Tibial nerve (tissue), 4 donors: ENCODE data around the gene RAB40B. TPM values are rescaled to one million over a fixed set of nuclear protein-coding genes. Genes with fewer than 3 reads are reported as not detected.
A peak's percentile ranks its signal among the peaks of the same experiment; 100 is the strongest.

ENCODE experiments used
- DNase-seq, 2 donors: peaks; one replicate each; pipeline ENCODE4 v3.0.0-alpha.2; 2019; ENCODE audit warnings: low spot score in 2 of 2
- H3K27ac ChIP-seq, 4 donors: fragments of 200-600 bp; sonication (generic) in 3 of 4; one replicate each; pipeline ENCODE4 v1.5.1; 2017 to 2019; ENCODE audit warnings: mild to moderate bottlenecking in 1 of 4
- H3K27me3 ChIP-seq, 2 donors: fragments of 200-600 bp; sonication (generic) in 1 of 2; one replicate each; pipeline versions ENCODE4 v1.5.1 to v1.6.0; 2017 to 2019
- H3K36me3 ChIP-seq, 3 donors: fragments of 200-600 bp; sonication (generic); one replicate each; pipeline ENCODE4 v1.5.1; 2018 to 2019
- H3K4me1 ChIP-seq, 4 donors: fragments of 200-600 bp; sonication (generic) in 3 of 4; one replicate each; pipeline ENCODE4 v1.5.1; 2017 to 2019
- H3K4me3 ChIP-seq, 4 donors: fragments of 200-600 bp; sonication (generic) in 3 of 4; one replicate each; pipeline ENCODE4 v1.5.1; 2017 to 2019; ENCODE audit warnings: mild to moderate bottlenecking in 1 of 4, moderate library complexity in 1 of 4
- H3K9me3 ChIP-seq, 4 donors: fragments of 200-600 bp; sonication (generic) in 3 of 4; one replicate each; pipeline ENCODE4 v1.5.1; 2017 to 2019
- CTCF ChIP-seq, 5 experiments: fragments of 200-600 bp in 3 of 5; fragments of 450-650 bp in 2 of 5; sonication (generic) in 3 of 5; IDR thresholded peaks; one replicate each; pipeline ENCODE4 v1.5.1; 2016 to 2019; ENCODE audit warnings: antibody characterized with exemption in 5 of 5, mild to moderate bottlenecking in 3 of 5, moderate library complexity in 2 of 5
- EP300 ChIP-seq, 2 donors: sonication (generic); formaldehyde crosslinking; IDR thresholded peaks; one replicate each; pipeline ENCODE4 v1.6.1; 2017; ENCODE audit warnings: antibody characterized with exemption in 2 of 2, mild to moderate bottlenecking in 1 of 2
- POLR2A ChIP-seq, 2 donors: fragments of 450-650 bp; IDR thresholded peaks; one replicate each; pipeline ENCODE4 v1.6.1; 2017; ENCODE audit warnings: antibody characterized with exemption in 2 of 2, mild to moderate bottlenecking in 2 of 2, moderate library complexity in 2 of 2
- WGBS, 2 donors: methylation state at CpG; one replicate each; pipeline ENCODE4 v1.1.5; 2018; 5-methylcytosine and 5-hydroxymethylcytosine counted together
- total RNA-seq, 4 donors: library from RNA; depleted of rRNA; stranded (reverse); fragments of >200 nt; gene quantifications; one replicate each; pipeline ENCODE4 v1.1.0, GENCODE V29; 2016

Gene RAB40B
- total RNA-seq, 4 donors from 2014 or later: 27.3 to 39.0 (median 36.7) TPM

- Histone ChIP-seq H3K4me1 (peaks cover 0 to 6% (median 2%) of the 10 kb centered on the region in 4 donors), H3K4me3 (no peak overlapping the region), H3K9me3 (peaks cover 0 to 15% (median 5%) of the 10 kb centered on the region in 4 donors), H3K27ac (peak overlapping the region in 1 of 4 donors; percentile 75), H3K27me3 (no peaks in the 10 kb centered on the region), H3K36me3 (peaks cover 0 to 9% (median 0%) of the 10 kb centered on the region in 3 donors)
- TF ChIP-seq EP300 (IDR thresholded peaks at IDR 0.05) (no peak), CTCF (IDR thresholded peaks at IDR 0.05) (no peak), POLR2A (IDR thresholded peaks at IDR 0.05) (no peak)
- 90 to 92% methylated on average over 11 to 12 of the region's 12 CpGs for WGBS, 2 donors
- no peak for DNase-seq
Measured at GRCh38 chr17:82685291-82685690, 13.2 kb downstream of the RAB40B start.

- no peak for DNase-seq
Measured at GRCh38 chr17:82684228-82684841, 14.2 kb downstream of the RAB40B start.

GRCh38 chr17:82683534-82683933 is 15.0 kb downstream of the RAB40B start:
- TF ChIP-seq CTCF (IDR thresholded peaks at IDR 0.05): no peak
- no peak for TF ChIP-seq EP300 (IDR thresholded peaks at IDR 0.05)
- TF ChIP-seq POLR2A (IDR thresholded peaks at IDR 0.05): no peak
- Histone ChIP-seq H3K4me3 (no peak overlapping the region), H3K27ac (peak overlapping the region in 1 of 4 donors; percentile 36), H3K27me3 (no peaks in the 10 kb centered on the region), H3K9me3 (peaks cover 0 to 15% (median 5%) of the 10 kb centered on the region in 4 donors), H3K4me1 (peaks cover 0 to 3% (median 0%) of the 10 kb centered on the region in 4 donors), H3K36me3 (peaks cover 0 to 9% (median 0%) of the 10 kb centered on the region in 3 donors)
- 88 to 94% methylated on average over 1 of the region's 1 CpG for WGBS, 2 donors
- no peak for DNase-seq

More at GRCh38 chr17:82684228-82684841, 14.2 kb downstream of the RAB40B start:
- Histone ChIP-seq H3K27me3 (no peaks in the 10 kb centered on the region), H3K36me3 (peaks cover 0 to 9% (median 0%) of the 10 kb centered on the region in 3 donors), H3K4me3 (no peak overlapping the region), H3K27ac (no peak overlapping the region), H3K9me3 (peaks cover 0 to 15% (median 5%) of the 10 kb centered on the region in 4 donors), H3K4me1 (peaks cover 0 to 3% (median 0%) of the 10 kb centered on the region in 4 donors)
- TF ChIP-seq EP300 (IDR thresholded peaks at IDR 0.05) (no peak), POLR2A (IDR thresholded peaks at IDR 0.05) (no peak), CTCF (IDR thresholded peaks at IDR 0.05) (no peak)
- 68 to 77% methylated on average over 12 to 13 of the region's 13 CpGs for WGBS, 2 donors

- 92 to 96% methylated on average over 3 of the region's 3 CpGs for WGBS, 2 donors
- TF ChIP-seq EP300 (IDR thresholded peaks at IDR 0.05): no peak
- no peak for TF ChIP-seq POLR2A (IDR thresholded peaks at IDR 0.05)
- TF ChIP-seq CTCF (IDR thresholded peaks at IDR 0.05): no peak
- Histone ChIP-seq H3K27me3 (no peaks in the 10 kb centered on the region), H3K4me3 (no peak overlapping the region), H3K4me1 (no peaks in the 10 kb centered on the region), H3K36me3 (peaks cover 0 to 9% (median 0%) of the 10 kb centered on the region in 3 donors), H3K9me3 (peaks cover 0 to 15% (median 5%) of the 10 kb centered on the region in 4 donors), H3K27ac (no peak overlapping the region)
- no peak for DNase-seq
Measured at GRCh38 chr17:82681547-82681946, 17.0 kb downstream of the RAB40B start.
